ENCODE data around the gene RELB. TPM values are rescaled to one million over a fixed set of nuclear protein-coding genes. Genes with fewer than 3 reads are reported as not detected.
A peak's percentile ranks its signal among the peaks of the same experiment; 100 is the strongest.

RELB gene
- total and polyA plus RNA-seq, 9 of the 15 experiments (the other 6 are each of a cell fraction or from before 2014, with no cell fraction given): 0.15 to 1.1 (median 0.28) TPM; not detected in 2

GRCh38 chr19:45076029-45076850 is 75.0 kb downstream of the RELB start, which contains the start of gene ZNF296 (continued):
- no peak for TF ChIP-seq USF2 (CRISPR knock-in tag; IDR thresholded peaks at IDR 0.05)
- TF ChIP-seq ZNF592 (IDR thresholded peaks at IDR 0.05): peak; percentile 60; the same call in 1 of the 2 replicates
- TF ChIP-seq, protein P1, sequence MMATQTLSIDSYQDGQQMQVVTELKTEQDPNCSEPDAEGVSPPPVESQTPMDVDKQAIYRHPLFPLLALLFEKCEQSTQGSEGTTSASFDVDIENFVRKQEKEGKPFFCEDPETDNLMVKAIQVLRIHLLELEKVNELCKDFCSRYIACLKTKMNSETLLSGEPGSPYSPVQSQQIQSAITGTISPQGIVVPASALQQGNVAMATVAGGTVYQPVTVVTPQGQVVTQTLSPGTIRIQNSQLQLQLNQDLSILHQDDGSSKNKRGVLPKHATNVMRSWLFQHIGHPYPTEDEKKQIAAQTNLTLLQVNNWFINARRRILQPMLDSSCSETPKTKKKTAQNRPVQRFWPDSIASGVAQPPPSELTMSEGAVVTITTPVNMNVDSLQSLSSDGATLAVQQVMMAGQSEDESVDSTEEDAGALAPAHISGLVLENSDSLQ (IDR thresholded peaks at IDR 0.05): peak; percentile 73
- peak; percentile 88 for TF ChIP-seq SMAD4 (CRISPR knock-in tag; conservative IDR thresholded peaks at IDR 0.05)
- no peak for TF ChIP-seq PHB2 (IDR thresholded peaks at IDR 0.05; ENCODE audit: low read depth)
- TF ChIP-seq, protein P2, sequence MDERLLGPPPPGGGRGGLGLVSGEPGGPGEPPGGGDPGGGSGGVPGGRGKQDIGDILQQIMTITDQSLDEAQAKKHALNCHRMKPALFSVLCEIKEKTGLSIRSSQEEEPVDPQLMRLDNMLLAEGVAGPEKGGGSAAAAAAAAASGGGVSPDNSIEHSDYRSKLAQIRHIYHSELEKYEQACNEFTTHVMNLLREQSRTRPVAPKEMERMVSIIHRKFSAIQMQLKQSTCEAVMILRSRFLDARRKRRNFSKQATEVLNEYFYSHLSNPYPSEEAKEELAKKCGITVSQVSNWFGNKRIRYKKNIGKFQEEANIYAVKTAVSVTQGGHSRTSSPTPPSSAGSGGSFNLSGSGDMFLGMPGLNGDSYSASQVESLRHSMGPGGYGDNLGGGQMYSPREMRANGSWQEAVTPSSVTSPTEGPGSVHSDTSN (CRISPR knock-in tag; IDR thresholded peaks at IDR 0.05; ENCODE audit: low read depth): 0 out of 2 replicates have a peak, but pooled peaks have one; percentile 34
- TF ChIP-seq, protein P2 (tag; conservative IDR thresholded peaks at IDR 0.05; ENCODE audit: low read depth): no peak
- peak; percentile 80 for TF ChIP-seq ZFX (CRISPR knock-in tag; IDR thresholded peaks at IDR 0.05)
- TF ChIP-seq, protein P3, sequence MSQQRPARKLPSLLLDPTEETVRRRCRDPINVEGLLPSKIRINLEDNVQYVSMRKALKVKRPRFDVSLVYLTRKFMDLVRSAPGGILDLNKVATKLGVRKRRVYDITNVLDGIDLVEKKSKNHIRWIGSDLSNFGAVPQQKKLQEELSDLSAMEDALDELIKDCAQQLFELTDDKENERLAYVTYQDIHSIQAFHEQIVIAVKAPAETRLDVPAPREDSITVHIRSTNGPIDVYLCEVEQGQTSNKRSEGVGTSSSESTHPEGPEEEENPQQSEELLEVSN (IDR thresholded peaks at IDR 0.05; ENCODE audit: borderline replicate concordance in 1 of 2, extremely low read depth in 1 of 2, insufficient read depth in 1 of 2, insufficient read length in 1 of 2, low read depth in 1 of 2, low read length in 1 of 2, poor library complexity in 1 of 2, severe bottlenecking in 1 of 2): peak; percentile 76 to 92
- peak; percentile 93 for TF ChIP-seq L3MBTL2 (IDR thresholded peaks at IDR 0.05)
- no peak for TF ChIP-seq TAF9B (IDR thresholded peaks at IDR 0.05; ENCODE audit: partially characterized antibody)
- 0 out of 2 replicates have a peak, but pooled peaks have one; percentile 34 for TF ChIP-seq SMARCE1 (IDR thresholded peaks at IDR 0.05)
- TF ChIP-seq, protein P4, sequence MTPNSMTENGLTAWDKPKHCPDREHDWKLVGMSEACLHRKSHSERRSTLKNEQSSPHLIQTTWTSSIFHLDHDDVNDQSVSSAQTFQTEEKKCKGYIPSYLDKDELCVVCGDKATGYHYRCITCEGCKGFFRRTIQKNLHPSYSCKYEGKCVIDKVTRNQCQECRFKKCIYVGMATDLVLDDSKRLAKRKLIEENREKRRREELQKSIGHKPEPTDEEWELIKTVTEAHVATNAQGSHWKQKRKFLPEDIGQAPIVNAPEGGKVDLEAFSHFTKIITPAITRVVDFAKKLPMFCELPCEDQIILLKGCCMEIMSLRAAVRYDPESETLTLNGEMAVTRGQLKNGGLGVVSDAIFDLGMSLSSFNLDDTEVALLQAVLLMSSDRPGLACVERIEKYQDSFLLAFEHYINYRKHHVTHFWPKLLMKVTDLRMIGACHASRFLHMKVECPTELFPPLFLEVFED (CRISPR knock-in tag; conservative IDR thresholded peaks at IDR 0.05): no peak
- no peak for TF ChIP-seq POLR3A (IDR thresholded peaks at IDR 0.05; ENCODE audit: borderline replicate concordance, extremely low read depth, insufficient read depth, insufficient read length)

All from K562 (cell line).